ENCODE measurements around the gene NPPC.
"Not testable (repeated sequence)": the region's sequence is repeated elsewhere in the genome, so short reads cannot be mapped to it uniquely, and the experiment has no call there.

Gene NPPC, protein sequence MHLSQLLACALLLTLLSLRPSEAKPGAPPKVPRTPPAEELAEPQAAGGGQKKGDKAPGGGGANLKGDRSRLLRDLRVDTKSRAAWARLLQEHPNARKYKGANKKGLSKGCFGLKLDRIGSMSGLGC

DNA sequence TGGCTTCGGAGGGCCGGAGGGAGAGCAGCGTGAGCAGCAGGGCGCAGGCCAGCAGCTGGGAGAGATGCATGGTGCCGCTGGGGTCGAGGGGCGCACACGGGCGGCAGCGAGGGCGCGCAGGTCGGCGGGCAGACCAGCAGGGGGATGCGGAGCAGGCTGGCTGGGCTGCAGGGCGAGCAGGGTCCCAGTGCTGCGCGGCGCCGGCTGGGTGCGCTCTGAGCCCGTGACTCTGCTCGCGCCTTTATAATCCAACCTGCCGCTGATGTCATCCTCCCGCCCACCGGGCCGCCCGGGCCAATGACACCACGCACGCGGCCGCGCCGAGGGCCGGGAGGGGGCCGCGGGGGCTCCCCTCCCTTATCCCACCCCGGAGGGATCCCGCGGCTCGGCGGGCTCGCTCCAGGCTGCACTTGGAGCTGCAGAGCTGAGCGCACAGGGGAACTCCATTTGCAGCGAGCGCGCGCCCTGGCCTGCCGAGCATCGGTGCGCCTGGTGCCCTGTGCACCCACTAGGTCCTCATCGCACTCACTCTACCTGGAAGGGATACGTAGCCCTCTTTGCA, at the start of gene NPPC:
Gene NPPC, minus strand, starts transcription at position 217 of the 562 bp plus-strand sequence. Its CDS starts 147 bp downstream, at position 70.
- peak; percentile 88 for DNase-seq

DNA sequence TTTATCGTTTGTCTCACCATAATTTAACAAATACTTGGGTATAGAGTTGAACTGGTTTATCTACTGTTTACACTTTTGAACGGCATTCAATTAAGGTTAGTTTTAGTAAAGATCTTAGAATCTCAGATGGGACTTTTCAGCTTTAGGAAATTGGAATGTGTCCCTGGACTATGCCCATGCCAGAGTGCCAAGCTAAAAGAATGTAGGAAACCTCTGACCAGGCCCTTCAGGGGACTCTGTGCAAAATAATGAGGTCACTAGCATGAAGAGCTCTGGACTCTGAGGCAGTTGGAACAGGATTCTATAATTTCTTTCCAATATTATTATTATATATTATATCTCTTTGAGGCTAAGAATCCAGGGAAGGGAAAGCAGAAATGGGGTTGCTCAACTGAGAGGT, 48.8 kb upstream of the NPPC start:
- no peak for DNase-seq

DNA sequence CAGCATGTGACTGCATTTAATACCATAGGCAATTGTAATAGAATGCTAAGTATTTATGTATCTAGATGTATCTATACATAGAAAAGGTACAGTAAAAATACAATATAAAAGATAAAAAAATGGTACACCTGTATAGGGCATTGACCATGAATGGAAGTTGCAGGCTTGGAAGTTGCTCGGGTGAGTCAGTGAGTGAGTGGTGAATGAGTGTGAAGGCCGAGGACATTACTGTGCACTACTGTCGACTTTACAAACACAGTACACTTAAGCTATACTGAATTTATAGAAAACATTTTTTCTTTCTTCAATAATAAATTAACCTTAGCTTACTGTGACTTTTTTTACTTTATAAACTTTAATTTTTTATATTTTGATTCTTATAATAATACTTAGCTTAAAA, 44.3 kb upstream of the NPPC start:
- DNase-seq: no peak

DNA sequence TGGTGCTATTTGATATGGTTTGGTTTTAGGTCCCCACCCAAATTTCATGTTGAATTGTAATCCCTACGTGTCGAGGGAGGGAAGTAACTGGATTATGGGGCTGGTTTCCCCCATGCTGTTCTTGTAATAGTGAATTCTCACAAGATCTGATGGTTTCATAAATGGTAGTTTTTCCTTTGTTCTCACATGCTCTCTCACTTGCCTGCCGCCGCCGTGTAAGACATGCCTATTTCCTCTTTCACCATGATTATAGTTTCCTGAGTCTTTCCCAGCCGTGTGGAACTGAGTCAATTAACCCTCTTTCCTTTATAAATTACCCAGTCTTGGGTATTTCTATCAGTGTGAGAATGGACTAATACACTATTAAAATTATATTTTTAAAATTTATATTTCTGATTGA, 42.6 kb upstream of the NPPC start:
- DNase-seq: no peak

DNA sequence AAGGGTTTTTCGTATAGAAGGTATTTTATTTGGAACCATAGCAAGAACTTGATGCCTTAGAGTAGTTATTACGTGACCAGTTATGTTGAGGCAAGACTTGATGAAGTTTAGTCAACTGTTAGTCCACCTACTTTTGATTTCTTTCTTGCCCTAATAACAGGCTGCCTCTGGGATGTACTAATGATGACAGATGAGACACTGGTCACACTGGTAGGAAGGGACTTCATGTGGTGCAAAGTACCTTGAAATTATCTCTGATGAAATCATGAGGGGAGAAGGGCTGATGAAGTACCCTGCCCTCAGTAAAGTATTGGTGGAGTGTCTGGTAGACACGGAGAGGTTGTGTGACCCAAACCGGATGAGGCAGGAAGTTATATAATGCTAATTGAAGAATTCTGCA, 40.7 kb upstream of the NPPC start:
- no peak for DNase-seq

DNA sequence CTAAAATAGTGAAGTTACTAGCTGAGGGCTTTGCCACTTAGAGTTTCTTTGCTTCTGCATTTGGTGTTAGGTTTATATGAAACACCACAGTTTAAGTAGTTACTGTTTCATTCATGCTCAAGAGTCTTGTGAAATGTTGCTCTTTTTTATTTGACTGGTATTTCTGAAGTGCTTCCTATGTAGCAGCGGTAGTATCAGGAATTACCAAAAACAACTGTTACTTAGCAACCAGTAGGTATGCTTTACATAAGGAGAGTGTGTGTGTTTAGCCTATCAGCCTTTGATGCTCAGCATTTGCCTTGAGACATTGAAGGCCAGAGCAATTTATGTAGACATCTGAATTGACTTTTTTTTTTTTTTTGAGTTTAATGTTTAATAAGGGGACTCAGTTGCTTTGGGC, 38.9 kb upstream of the NPPC start:
- DNase-seq: no peak

DNA sequence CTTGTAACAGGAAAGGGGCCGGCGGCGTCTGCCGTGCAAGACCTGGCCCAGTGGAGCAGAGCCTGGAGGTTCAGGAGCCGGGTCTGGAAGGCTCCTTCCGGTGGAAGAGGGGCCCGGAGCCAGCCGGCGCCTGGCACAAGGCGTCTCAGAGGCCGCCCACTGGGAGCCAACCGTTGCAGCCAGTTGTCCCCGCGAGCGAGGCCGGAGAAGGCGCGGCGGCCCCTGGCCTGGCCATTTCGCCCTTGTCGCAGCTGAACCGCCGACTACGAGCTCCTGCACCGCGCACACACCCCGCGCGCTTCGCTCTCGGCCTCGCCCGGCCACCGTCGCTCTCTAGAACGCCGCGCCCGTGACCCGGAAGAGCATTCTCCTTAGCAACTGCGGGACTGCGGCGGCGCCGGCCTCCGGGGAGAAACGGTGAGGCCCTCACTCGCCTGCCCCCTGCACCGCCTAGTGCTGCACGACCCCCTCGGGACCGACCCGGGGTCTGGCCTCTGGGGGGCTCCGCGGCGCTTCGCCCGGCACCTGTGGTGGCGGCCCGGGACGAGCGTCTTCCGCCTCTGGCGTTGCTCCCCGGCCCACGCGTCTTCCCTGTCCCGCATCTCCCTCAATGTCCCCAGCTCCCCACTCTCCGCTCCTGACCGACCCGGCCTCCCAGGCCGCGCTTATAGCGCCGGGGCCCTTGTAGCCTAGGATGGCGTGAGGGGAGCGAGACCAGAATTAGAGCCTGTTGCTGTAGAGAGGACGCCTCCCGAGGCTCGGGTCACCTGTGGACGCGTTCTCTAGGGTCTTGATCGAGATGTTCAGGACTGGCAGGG, 35.4 kb upstream of the NPPC start, which contains the start of gene DIS3L2:
Gene DIS3L2, plus strand, starts transcription at position 365 of the 818 bp plus-strand sequence. CDS start 53,215 bp downstream, outside the sequence.
- DNase-seq: peak; percentile 90

DNA sequence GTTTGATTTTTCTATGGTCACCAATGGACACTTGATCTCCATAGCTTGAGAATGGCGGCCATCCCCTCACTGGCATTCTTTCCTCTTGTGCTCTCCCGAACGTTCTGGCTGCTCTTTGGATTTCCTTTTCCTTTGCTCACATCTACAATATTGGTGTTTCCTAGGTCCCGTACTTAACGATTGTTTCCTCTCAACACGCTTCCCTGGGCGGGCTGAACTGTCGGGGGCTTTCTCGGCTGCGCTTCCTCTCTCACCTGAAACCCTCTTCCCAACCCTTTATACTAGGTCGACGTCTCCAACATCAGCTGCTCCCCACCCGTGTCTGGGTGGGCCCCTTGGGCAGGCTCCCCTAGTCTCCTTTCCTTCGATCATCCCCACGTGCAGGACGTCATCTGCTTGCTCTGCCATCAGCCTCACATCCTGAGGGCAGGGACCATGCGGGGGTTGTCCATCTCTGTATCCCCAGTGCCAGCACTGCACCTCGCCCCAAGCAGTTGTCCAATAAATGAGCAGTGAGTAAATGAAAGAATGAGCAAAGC, 34.7 kb upstream of the NPPC start:
- no peak for DNase-seq

DNA sequence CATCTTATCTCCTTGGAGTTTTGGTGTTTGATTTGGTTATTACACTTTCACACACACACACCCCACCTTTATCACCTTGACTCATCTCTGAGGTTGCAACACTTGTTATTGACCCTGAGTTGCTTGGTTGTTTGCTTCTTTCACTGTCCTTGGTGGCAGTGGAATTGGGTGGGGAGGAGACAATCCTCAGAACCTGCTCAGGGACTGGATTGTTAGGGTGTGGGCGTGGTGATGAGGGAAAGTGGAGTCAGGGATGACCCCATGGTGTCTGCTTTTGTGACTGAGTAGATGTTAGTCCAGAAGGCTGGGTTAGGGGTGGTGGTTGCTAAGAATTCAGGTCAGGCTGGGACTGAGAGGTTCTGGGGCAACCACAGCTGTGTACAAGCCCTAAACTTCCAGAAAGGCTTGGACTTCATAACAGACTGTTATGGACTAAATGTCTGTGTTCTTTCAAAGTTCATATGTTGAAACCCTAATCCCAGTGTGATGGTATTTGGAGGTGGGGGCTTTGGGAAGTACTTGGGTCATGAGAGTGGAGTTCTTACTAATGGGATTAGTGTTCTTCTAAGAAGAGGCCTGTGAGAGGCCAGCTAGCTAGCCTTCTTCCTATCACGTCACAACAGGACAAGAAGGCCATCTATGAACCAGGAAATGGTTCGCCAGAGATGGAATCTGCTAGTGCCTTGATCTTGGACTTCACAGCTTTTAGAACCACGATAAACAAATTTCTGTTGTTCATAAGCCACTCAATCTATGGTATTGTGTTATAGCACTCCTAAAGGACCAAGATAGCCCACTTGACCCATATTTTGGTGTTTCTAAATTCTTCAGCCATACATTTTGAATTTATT, 31.9 kb upstream of the NPPC start:
- DNase-seq: no peak

DNA sequence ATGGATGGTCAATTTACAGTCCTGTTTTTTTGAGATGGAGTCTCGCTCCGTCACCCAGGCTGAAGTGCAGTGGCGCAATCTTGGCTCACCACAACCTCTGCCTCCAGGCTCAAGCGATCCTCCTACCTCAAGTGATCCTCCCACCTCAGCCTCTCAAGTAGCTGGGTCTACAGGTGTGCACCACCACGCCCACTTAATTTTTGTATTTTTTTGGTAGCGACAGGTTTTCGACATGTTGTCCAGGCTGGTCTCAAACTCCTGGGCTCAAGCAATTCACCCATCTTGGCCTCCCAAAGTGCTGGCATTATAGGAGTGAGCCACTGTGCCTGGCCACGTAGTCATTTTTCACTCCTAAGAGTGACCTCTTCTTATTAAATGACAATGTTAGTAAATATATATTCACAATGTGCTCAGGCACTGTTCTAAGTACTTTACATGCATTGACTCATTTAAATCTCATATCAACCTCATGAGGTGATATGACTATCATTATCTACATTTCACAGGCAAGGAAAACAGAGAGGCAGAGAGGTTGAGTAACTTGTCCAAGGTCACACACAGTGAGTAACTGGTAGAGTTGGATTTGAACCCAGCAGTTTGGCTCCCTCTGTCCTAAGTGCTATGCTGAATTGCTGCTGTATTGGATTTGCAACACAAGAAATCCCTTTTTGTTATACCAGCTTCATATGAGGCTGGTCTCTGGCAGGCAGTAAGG, 29.7 kb upstream of the NPPC start:
- DNase-seq: no peak

DNA sequence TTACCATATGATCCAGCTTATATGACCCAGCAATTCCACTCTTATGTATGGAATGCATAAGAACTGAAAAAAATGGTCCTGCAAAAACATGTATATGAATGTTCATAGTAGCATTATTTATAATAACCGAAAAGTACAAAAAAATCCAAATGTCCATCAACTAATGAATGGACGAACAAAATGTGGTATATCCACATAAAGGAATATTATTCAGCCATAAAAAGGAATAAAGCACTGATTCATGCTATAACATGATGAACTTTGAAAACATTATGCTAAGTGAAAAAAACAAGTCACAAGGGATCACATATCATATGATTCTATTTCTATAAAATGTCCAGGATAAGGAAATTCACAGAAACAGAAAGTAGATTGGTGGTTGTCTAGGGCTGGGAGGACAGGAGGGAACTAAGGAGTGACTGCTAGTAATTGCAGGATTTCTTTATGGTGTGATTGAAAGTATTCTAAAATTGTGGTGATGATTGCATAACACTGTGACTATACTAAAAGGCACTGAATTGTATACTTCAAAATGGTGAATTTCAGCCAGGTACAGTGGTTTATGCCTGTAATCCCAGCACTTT, 25.3 kb upstream of the NPPC start:
- no peak for DNase-seq

DNA sequence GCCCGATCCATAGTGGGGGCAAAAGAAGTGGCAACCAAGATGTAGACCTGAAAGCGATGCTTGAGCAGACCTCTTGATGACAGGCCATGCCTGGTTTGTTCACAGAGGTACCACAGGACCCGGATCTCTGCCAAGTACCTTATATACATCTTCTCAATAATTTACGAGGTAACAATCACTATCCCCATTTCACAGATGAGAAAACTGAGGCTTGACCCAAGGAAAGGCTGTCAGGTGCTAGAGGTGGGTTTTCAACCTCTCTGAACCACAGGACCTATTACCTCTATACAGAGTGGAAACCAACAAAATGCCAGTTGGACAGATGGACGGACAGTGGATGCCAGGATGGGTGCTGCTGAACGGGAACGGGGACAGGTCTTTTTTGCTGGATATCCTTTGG, 21.5 kb upstream of the NPPC start:
- no peak for DNase-seq

DNA sequence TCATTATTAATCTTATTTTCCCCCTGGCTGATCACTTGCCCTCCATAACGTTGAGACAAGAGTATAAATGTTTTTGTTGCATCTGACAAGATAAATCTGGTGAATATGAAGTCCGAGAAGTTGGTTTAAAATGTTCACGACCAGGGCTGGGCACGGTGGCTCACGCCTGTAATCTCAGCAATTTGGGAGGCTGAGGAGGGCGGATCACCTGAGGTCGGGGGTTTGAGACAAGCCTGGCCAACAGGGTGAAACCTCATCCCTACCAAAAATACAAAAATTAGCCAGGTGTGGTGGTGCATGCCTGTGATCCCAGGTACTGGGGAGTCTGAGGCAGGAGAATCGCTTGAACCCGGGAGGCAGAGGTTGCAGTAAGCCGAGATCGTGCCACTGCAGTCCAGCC, 20.9 kb upstream of the NPPC start:
- not testable (repeated sequence) for DNase-seq

DNA sequence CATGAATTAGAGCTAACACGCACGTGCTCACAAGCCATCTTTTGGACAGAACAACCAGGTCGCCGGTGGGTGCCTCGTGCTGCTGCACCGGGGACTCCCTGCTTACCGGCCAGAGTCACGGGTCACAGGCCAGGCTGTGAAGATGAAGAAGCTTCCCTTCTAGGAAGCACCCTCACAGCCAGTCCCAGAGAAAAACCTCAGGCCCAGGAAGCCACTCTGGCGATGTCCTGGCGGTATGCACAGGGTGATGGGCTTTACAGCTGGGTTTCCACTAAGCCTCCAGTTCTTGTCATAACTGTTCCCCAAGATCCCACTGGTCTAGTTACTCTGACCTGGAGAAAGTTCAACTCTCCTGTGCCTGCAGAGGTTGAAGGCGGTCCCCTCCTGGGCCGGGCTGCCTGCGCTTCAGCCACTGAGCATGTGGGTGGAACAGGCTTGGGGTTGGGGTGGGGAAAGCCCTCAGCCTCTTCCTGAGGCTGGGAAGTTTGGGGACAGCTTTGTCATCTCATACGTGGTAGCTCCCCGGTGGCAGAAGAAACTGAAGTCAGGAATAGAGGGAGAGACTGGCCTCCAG, 20.1 kb upstream of the NPPC start:
- DNase-seq: no peak

DNA sequence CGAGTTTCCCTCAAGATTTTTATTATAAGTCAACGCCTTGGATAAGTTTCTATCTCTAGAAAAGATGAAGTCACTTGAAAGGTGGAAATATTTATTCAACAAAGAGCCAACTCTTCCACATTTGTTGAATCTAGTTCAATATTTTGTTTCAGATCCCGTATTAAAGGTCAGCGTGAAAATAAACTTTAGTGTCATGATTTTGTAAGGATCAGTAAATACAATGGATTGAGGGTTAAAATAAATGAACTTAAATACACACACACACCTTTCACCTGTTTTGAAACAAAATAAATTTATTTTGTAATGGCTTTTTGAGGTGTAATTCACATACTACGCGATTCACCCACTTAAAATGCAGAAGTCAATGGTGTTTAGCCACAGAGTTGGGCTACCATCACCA, 16.0 kb upstream of the NPPC start:
- no peak for DNase-seq

DNA sequence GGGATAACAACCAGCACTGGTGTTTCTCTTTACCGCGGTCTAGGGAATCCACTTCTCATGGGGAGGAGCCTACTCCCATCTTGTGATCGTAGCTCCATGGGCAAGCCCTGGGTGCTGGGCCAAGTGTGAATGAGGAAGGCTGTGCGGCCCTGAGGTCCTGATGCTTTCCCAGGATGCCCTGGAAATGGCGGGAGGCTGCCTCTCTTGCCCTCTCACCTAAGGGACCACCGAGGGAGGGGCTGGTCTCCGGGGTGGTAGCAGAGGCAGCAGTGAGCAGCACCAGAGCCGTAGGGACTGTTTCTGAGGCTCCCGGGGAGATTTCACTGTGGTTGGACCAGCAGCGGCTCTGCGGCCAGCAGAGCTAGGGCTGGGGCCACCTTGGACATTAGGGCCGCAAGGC, 15.5 kb upstream of the NPPC start:
- DNase-seq: no peak

DNA sequence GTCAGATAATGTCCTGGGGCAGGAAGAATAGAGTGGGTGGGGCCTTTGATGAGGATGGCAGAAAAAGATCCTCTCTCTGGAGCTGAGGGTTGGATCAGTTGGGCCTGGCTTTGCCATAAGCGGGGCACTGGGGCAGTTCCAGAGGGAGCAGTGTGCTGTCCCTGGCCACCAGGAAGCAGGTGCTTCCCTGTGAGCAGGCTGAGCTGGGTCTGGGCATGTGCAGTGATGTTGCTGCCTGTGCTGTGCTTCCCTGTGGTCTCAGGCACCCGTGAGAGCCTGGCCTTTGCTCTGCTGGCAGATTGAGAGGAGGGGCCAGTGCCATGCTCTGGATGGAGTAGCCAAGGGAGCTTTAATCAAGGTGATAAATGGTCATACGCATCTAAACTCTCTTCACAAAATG, 14.6 kb upstream of the NPPC start:
- no peak for DNase-seq

DNA sequence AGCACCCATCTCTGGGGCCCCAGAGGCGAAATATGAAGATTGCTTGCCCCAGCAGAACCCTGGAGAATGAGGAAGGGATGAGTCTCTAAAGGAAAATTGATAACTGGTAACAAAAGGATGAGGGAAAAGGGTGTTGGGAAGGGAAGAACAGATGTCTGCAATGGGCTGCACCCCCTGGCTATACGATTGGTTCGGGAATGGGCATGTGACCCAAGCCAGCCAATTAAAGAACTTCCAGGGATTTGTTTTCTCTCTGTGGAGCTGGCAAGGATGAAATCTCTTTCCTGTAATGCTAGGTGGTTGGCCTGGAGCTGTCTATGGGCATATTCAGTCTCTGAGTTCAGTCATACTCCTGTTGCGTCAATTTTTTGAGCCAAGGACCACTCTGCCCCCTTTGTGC, 12.8 kb upstream of the NPPC start:
- DNase-seq: no peak

DNA sequence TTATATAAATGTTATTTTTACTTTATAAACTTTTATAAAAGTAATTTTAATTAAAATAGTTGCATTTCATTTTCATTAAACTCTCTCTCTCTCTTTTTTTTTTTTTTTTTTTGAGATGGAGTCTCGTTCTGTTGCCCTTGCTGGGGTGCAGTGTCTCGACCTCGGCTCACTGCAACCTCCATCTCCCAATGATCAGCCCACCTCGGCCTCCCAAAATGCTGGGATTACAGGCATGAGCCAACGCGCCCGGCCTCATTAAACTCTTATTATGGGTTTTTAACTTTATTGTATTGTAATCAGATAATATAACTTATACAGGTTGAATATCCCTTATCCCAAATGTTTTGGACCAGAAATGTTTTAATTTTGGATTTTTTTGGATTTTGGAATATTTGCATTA, 10.9 kb upstream of the NPPC start:
- DNase-seq: no peak

DNA sequence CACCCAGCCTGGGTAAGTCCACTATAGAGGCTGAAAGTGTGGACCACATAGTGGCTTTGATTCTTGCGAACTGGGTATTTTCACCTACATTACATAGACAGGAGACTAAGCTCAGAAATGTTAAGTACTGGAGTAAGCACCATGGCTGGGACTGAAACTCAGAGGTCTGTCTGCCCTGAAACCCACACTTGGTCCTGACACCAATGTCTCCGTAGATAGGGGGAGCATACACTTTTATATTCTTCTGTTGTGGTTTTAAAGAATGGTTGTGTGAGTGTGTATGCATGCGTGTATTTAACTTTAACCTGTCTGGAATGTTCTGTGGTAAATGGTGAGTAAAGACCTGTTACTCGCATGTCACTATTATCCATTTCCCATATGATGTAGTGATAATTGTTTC, 10.3 kb upstream of the NPPC start:
- DNase-seq: no peak

DNA sequence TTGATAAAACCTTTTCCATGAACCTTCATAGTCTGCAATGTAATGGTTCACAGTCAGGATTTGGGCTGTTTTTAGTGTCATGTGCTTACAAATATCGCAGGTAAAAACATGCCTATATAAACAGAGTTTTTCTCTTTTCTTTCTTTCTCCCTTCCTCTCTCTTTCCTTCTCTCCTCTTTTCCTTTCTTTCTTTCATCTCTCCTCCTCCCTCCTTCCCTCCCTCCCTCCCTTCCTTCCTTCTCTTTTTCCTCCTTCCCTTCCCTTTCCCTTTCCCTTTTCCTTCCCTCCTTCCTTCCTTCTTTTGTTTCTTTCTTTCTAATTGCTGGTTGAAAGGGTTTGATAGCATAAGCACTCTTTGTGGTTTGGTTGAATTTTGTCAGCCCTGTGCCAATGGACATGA, 9.6 kb upstream of the NPPC start:
- no peak for DNase-seq

DNA sequence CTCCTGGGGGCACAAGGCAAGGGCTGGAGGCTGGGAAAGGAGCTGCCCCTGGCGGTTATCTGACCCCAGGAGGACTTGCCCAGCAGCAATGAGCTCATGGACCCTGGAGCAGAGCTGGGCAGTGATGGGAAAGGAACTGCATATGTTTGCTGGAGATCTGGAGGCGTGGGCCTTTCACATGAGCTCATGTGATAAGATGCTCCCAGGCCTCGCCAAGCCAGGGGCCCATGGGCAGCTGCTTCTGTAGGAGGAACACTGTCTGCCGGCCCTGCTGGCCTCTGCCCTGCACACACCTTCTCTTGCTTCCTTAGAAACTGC, 9.0 kb upstream of the NPPC start:
- no peak for DNase-seq
